GM18858 (cell line): ENCODE results near the gene ZNF768.
"Not testable (repeated sequence)": the region's sequence is repeated elsewhere in the genome, so short reads cannot be mapped to it uniquely, and the experiment has no call there.

Experiments
- ATAC-seq: cut with Tn5 transposase; IDR thresholded peaks from one replicate; pipeline ENCODE4 v1.9.1; 2021; ENCODE audit not compliant: unreplicated experiment

The ZNF768 gene

GRCh38 chr16:30556125-30556473 lies 29.7 kb upstream of the ZNF768 start:
- ATAC-seq = no peak

- ATAC-seq = no peak
These were observed 29.2 kb upstream of the ZNF768 start for GRCh38 chr16:30555315-30556124.

DNA sequence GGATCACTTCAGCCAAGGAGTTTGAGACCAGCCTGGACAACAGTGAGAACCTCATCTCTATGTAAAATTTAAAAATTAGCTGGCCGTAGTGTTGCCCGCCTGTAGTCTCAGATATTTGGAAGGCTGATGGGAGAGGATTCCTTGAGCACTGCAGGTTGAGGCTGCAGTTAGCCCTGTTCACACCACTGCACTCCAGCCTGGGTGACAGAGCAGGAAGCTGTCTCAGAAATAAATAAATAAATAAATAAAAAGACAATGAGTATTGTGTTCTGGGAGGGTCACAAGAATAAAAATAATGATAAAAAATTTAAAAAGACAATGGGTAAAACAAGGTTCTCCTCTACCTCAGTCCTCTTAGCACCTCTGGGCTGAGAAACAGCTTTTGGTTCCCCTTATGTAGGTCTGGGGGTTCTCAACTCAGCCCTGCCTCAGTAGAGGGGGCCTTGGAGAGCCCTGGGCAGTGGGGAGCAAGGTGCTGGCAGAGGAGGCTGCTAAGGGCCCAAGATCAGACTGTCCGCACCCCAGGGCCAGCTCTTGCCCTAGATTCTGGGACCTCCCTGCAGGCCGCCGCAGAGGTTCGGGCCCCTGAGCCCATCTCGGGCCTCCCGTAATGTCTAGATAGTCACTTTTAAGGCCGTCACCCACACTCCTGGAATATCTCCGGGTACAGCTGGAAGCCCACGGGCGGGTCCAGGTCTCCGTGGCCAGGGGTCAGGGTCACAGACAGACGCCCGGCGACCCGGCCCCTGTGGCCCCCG lies 28.4 kb upstream of the ZNF768 start:
- ATAC-seq = no peak

- no peak for ATAC-seq
These were observed 27.1 kb upstream of the ZNF768 start for GRCh38 chr16:30553393-30553899.

DNA sequence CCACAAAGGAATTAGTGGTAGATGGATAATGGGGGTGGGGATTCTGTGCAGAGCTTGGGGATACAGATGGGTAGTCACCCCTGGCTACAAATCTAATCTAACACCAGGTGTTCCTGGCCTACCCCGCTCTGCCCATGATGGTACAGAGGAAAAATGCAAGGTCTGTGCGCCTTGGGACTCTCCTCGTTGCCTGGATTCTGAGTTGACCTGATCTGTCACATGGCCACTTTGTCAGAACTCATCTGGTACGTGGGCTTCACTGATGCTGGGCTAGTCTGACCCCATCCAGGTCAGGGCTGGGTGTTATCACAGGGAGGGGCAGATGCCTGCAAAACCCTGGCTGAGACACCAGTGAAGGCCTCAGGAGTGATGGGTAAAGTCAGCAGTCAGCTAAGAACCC lies 26.6 kb upstream of the ZNF768 start:
- ATAC-seq = no peak

- ATAC-seq = no peak
These were observed 25.4 kb upstream of the ZNF768 start for GRCh38 chr16:30551781-30552180.

GRCh38 chr16:30548416-30549253 lies 22.3 kb upstream of the ZNF768 start:
- ATAC-seq = no peak

- no peak for ATAC-seq
These were observed 19.7 kb upstream of the ZNF768 start for GRCh38 chr16:30546115-30546514.

GRCh38 chr16:30543067-30543466 lies 16.7 kb upstream of the ZNF768 start:
- no peak for ATAC-seq

DNA sequence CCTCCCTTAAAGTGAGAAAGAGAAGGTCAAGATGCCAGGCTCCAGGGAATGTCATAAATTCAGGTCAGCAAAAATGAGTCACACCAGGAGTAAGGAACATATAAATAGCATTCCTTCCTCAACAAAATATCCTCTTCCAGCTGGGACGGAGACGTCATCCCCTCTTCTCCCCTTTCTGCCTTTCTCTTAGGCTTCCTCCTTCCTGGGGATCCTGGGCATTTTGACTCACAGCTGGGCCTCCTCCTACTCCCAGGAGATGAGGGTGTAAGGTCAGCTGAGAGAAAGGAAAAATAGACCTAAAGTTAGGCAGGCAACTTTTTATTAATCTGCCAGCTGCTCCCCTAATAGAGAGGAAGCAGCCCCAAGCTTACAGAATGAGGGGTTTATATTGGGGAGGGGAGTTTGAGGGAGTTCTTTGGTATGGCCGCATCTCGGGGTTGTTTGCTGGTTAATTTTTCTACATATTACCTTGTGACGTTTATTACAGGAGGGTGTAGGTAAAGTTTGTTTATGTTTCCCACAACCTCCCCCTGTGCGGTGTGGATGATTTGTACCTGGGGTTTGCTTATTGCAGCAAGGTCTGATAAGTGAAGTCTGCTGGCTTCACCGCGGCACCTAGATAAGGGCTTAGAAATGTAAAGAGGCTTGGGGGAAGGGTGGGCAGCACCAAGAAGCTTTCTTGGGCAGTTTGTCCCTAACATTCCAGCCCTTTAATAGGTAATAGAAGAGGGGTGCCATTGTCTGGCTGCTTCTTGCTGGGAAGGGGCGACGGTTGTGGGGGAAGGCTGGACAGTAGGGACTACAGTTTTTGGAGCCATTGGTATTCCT lies 15.3 kb upstream of the ZNF768 start:
- no peak for ATAC-seq

DNA sequence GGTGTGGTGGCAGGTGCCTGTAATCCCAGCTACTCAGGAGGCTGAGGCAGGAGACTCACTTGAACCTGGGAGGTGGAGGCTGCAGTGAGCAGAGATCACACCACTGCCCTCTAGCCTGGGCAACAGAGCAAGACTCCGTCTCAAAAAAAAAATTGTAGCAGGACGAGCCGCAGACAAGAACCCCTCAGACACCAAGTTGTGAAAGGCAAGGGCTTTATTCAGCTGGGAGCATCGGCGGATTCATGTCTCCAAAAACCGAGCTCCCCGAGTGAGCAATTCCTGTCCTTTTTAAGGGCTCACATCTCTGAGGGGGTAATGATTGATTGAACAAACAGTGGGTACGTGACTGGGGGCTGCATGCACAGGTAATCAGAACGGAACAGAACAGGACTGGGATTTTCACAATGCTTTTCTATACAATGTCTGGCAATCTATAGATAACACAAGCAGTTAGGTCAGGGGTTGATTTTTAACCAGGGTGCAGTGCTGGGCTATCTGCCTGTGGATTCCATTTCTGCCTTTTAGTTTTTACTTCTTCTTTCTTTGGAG lies 14.6 kb upstream of the ZNF768 start:
- not testable (repeated sequence) for ATAC-seq

DNA sequence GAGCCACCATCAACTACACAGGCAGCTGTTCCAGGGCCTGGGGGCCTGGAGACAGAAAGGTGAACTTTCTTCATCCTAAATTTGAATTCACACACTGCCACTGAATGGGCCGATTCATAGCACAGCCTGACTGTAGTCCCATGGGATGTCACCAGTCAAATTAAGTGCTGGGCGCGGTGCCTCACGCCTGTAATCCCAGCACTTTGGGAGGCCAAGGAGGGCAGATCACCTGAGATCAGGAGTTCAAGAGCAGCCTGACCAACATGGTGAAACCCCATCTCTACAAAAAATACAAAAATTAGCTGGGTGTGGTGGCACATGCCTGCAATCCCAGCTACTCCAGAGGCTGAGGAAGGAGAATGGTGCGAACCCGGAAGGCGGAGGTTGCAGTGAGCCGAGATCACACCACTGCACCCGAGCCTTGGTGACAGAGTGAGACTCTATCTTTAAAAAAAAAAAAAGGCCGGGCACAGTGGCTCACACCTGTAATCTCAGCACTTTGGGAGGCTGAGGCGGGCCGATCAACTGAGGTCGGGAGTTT lies 13.7 kb upstream of the ZNF768 start:
- ATAC-seq = not testable (repeated sequence)

- ATAC-seq = no peak
These were observed 12.9 kb upstream of the ZNF768 start for GRCh38 chr16:30539000-30539964.

DNA sequence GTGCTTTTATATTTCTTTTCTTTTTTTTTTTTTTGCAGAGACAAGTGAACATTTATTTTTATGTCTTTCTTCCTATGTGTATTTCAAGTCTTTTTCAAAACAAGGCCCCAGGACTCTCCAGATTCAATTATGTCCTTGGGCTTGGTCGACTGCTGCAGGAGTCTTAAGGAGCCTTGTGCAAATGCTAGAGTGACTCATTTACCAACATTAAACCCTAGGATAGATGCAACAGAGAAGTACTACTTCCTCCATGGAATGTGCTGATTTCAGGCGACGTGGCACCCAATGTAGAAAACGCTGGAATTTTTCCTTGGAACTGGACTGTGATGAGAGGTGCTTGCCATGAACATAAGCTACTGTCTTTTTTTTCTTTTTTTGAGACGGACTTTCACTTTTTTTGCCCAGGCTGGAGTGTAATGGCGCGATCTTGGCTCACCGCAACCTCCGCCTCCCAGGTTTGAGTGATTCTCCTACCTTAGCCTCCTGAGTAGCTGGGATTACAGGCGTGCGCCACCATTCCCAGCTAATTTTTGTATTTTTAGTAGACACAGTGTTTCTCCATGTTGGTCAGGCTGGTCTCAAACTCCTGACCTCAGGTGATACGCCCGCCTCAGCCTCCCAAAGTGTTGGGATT lies 10.1 kb upstream of the ZNF768 start:
- not testable (repeated sequence) for ATAC-seq

GRCh38 chr16:30535777-30536190 lies 9.4 kb upstream of the ZNF768 start:
- no peak for ATAC-seq

- ATAC-seq = no peak
These were observed 8.9 kb upstream of the ZNF768 start for GRCh38 chr16:30535106-30535776.

GRCh38 chr16:30534368-30535105 lies 8.2 kb upstream of the ZNF768 start, which contains the start of gene ZNF747:
Gene ZNF747 (minus strand): TSS chr16:30534858. CDS start chr16:30534679, 179 bp downstream.
- ATAC-seq = peak; percentile 46
